Left forelimb (tissue), 1 donor: Measurements from ENCODE around the gene HIBCH.
"Not testable (repeated sequence)": the region's sequence is repeated elsewhere in the genome, so short reads cannot be mapped to it uniquely, and the experiment has no call there.

Experiments used
- DNase-seq: peaks from one replicate; pipeline ENCODE4 v3.0.0-alpha.2; 2018; ENCODE audit warnings: low spot score

The HIBCH gene

GRCh38 chr2:190235101-190235500 is 84.5 kb downstream of the HIBCH start:
- DNase-seq: no peak

DNA sequence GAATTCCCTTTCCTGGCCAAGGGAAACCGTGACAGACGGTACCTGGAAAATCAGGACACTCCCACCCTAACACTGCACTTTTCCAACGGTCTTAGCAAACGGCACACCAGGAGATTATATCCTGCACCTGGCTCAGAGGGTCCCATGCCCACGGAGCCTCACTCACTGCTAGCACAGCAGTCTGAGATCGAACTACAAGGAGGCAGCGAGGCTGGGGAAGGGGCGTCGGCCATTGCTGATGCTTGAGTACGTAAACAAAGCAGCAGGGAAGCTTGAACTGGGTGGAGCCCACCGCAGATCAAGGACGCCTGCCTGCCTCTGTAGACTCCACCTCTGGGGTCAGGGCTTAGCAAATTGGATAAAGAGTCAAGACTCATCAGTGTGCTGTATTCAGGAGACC is 95.6 kb downstream of the HIBCH start:
- DNase-seq: not testable (repeated sequence)

GRCh38 chr2:190222745-190223144 is 96.9 kb downstream of the HIBCH start:
- not testable (repeated sequence) for DNase-seq

DNA sequence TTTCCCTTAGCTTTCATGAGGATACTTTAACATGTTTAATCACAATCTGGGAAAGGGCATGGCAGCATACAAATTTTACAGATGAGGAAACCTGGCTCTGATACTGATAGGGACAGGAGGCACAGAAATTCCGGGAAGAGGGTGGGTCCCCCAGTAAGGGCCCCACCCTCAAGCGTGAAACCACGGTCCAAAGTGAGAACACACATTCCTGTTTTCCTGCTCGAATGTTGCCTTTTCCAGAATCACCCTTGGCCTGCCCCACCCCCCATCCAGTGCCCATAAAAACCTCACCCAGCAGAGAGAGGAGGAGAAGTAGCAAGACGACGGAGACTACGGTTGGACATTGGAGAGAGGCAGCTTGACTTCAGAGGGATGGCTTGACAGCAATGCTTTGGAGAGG is 98.2 kb downstream of the HIBCH start:
- no peak for DNase-seq

- DNase-seq: no peak
Observed at GRCh38 chr2:190219186-190219585, 100.4 kb downstream of the HIBCH start.

DNA sequence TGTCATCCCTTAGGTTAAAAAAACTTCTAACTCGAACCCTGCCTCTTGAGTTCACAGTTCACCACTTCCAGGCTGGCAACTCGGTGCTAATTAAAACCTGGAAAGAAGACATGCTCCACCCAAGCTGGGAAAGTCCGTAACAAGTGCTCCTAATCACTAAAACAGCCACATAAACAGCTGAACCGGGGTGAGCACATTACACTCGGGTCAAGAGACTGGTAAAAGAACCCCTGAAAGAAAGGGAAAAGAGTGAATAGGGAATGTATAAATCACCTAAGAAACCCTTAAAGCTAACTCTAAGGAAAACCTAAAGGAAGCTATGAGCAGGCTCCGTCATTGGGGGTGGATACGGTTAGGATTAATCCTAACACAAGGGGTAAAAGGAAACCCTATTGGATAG is 102.0 kb downstream of the HIBCH start:
- no peak for DNase-seq

GRCh38 chr2:190216829-190217228 is 102.8 kb downstream of the HIBCH start:
- DNase-seq: no peak

- no peak for DNase-seq
Observed at GRCh38 chr2:190215620-190216019, 104.0 kb downstream of the HIBCH start.

DNA sequence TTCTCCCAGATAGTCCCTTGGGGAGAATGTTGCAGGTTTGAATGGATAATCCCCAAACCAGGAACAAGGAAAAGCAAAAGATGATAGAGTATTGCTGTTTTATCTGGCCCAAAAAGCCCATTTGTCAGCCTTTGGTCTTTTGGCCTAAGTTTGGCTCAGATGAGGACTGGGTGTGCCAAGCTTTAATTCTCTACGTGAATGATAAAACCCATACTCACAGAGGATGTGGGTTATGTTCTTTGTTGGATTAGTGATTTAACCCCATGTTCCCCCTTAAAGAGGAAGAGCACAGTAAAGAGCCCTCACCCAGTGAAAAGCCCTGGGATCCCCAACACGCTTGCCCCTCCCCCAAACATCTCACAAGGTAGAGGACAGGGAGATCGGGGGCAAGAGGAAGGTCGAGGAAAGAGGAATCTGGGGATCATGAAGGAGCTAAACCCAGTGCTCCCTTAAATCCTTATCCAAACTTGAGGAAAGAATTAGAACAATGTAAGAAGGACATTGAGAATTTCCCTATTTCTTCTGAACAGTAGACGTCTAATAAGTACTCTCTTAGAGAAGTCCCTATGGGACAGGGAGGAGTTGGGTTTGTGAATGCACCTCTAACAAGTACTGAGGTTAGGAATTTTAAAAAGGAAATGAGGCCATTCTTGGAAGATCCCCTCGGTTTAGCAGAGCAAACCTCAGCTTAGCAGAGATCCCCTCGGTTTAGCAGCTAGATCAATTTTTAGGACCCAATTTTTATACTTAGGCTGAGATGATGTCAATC is 105.0 kb downstream of the HIBCH start:
- no peak for DNase-seq

DNA sequence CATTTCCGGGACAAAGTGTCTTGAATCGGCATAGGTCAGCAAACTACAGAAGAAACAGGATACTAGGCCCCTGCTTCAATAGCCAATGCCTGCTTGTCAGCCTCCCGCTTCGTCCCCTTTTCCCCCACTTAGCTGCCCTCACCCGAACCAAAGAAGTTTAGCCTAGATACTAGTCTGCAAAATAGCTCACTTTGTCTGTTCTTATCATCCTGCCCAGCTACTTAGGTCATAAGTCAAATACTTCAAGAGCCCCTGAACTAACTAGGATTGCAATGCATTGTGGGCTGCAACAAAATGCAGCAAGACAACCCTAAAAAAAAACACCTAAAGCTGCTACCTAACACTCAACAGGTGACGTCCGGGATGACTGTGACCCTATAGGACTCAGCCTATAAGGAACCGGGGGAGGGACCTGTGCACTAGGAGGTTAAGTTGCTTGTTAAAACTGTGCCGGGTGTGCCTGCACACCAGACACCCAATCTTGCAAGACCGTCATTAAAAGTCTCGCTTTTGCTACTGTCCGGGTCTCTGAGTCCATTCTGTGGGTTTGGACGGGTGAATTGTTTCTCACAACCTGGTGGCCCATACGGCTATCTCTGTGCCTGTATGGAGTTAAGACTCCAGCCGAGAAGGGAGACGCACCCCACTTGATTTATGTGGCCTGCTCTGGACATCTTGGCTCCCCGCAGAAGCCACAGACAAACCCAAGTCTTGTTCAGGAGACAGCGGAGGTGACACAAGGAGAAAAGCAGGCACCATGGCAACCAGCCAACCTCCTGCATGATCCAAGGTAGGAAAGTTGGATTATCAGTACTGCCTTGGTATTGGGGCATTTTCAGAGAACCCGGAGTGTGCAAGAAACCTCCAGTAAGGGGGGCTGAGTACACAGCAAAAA is 105.9 kb downstream of the HIBCH start:
- no peak for DNase-seq

DNA sequence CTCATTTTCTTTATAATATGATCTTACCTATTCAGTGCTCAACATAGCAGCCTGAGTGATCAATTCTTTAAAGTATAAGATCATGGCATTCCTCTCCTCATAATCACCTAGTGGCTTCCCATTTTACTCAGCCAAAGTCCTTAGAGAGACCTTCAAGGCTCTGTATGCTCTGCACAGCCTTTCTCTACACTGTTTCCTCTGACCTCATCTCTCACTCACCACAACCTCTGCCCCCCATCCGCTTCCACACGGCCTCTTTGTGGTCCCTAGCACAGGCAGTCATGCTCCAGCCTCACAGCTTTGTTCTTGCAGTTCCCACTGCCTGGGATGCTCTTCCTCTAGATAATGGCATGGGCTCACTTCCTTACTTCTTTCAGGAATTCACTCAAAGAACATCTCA is 109.2 kb downstream of the HIBCH start:
- no peak for DNase-seq

GRCh38 chr2:190209559-190209958 is 110.1 kb downstream of the HIBCH start:
- DNase-seq: no peak

- DNase-seq: no peak
Observed at GRCh38 chr2:190207930-190208329, 111.7 kb downstream of the HIBCH start.

DNA sequence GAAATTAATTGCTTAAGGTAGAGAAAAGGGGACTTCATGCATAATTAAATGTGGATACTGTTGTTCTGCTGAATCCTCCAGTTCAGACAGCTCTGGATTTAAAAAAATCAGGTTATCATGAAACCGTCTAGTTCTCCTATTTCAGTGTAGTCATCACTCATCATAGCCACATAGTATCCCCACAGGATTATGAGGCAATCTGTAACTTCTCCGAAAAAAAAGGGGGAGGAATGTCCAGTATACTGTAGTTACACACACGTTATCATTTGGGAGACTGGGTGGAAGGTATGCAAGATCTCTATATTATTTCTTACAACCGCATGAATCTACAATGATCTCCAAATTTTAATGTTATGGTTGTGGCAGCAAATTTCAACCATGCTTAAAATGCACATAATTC is 114.0 kb downstream of the HIBCH start:
- DNase-seq: no peak

DNA sequence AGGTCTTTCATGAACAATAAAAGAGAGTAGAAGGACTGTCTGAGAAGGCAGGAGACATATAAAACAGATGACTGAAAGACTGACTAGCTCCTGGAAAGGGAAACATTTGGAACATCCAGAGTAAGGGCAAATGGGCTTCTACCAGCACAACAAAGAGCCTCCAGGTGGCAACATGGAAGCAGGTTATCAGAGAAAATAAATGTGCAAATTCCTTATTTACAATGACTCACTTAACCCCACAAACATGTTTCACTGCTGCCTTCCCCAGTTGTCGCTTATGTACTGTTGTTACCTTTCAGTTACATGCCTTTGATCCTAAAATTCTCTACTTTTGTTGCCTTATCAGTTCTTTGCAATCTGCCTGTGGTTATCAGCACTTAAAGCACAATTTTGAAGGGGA is 117.0 kb downstream of the HIBCH start:
- DNase-seq: no peak

GRCh38 chr2:190202018-190202417 is 117.6 kb downstream of the HIBCH start:
- no peak for DNase-seq

DNA sequence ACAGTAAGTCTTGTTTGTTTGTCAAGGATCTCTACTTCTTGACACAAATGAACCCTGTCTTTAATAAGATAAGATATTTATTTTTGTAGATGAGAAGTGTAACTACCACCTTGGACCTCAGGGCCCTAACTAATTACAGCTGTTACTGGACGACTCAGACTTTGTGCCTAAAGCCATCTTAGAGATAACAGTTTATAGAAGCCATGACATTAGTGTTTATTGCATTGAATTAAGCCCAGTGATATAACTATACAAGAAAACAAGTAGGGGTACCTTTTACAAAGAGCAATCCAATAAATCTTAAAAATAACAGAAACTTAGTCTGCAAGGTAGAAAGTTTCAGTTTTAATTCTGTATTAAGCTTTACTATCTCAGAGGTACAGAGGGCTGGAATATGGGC is 119.0 kb downstream of the HIBCH start:
- no peak for DNase-seq

DNA sequence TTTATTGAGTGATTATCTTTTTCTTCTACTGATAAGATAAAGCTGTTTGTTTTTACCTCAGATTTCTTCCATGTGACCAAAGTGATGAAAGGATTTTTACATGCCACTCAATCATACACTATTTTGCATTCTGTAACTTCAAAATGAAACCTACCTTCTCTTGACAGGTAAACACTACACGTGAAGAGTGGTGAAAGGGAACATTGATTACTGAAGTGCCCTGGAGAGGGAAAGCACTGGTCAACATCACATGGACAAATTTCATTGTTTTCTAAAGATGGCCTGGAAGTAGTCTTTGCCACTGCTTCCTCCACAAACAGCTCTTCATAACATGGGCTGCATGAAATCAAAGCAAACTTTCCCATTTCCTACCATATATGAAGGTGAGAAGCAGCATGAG is 120.1 kb downstream of the HIBCH start:
- DNase-seq: no peak

- no peak for DNase-seq
Observed at GRCh38 chr2:190199109-190199508, 120.5 kb downstream of the HIBCH start.

DNA sequence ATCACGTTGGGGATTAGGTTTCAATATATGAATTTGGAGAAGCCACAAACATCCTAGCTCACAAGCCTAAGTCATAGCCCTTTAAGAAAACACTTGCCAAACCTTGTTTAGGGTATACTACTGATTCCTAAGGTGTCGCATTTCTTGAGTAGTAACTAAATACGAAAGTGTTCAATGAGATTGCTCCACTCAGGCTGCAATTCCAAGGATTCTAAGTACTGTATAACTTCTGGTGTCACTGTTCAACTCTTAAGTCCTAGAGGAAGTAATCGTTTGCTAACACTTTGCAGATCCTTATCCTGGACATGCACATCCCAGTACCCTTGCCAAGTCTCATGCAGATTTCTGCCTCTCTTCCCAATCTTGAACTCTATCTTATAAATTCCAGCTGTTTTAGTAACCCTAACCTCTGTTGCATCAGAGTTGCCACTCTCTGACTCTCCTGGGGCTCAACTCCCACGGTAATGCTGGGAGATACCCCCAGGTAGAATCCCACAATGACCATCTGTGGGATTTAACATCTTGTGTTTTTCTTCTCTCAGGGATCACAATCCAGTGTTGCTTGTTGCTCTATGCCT is 122.4 kb downstream of the HIBCH start:
- DNase-seq: no peak

GRCh38 chr2:190190507-190191162 is 129.0 kb downstream of the HIBCH start:
- DNase-seq: no peak

DNA sequence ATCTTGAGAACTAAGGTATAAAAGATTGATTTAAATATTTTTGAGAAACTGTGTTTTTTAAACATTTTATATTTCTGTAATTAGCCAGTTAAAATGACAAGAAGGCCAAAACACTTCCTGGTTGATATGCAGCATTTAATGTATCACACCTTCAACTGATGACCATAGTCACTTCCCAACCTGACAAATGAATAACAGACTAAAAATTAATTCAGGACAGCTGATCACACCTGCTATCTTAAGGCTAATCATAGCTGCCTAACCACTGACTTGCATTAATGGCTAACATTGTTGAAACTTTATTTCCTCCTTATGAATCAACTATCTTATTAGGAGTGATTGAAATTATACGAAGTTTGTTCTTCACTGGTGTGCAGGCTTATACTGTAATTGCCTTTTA is 131.3 kb downstream of the HIBCH start:
- no peak for DNase-seq
